Ishikawa (cell line): ENCODE data around the gene CAND1.

Experiments
- CEBPB ChIP-seq: IDR thresholded peaks from 2 replicates; pipeline ENCODE4 v1.6.1; 2012
- CREB1 ChIP-seq: IDR thresholded peaks from 2 replicates; pipeline ENCODE4 v1.6.1; 2012; ENCODE audit warnings: low read depth
- EGR1 ChIP-seq: IDR thresholded peaks from 2 replicates; pipeline ENCODE4 v1.6.1; 2012
- EP300 ChIP-seq: IDR thresholded peaks from 2 replicates; pipeline ENCODE4 v1.6.1; 2012; ENCODE audit warnings: borderline replicate concordance
- FOXM1 ChIP-seq: IDR thresholded peaks from 2 replicates; pipeline ENCODE4 v1.6.1; 2012; ENCODE audit warnings: low read depth, borderline replicate concordance
- NFIC ChIP-seq: IDR thresholded peaks from 2 replicates; pipeline ENCODE4 v1.6.1; 2012
- RAD21 ChIP-seq: IDR thresholded peaks from 2 replicates; pipeline ENCODE4 v1.6.1; 2012; ENCODE audit warnings: low read depth
- TAF1 ChIP-seq: IDR thresholded peaks from 2 replicates; pipeline ENCODE4 v1.6.1; 2012; ENCODE audit warnings: low read depth, mild to moderate bottlenecking
- TCF12 ChIP-seq: IDR thresholded peaks from 2 replicates; pipeline ENCODE4 v1.6.1; 2012; ENCODE audit warnings: low read depth
- TEAD4 ChIP-seq: IDR thresholded peaks from 2 replicates; pipeline ENCODE4 v1.6.1; 2012
- YY1 ChIP-seq: IDR thresholded peaks from 2 replicates; pipeline ENCODE4 v1.6.1; 2012; ENCODE audit warnings: low read depth
- ZBTB7A ChIP-seq: IDR thresholded peaks from 2 replicates; pipeline ENCODE4 v1.6.1; 2012; ENCODE audit warnings: low read depth
- TF ChIP-seq, protein P1 (sequence below): IDR thresholded peaks from 2 replicates; pipeline ENCODE4 v1.6.1; 2012
- TF ChIP-seq, protein P2 (sequence below): IDR thresholded peaks from 2 replicates; pipeline ENCODE4 v1.6.1; 2012; ENCODE audit warnings: low read depth, mild to moderate bottlenecking
- TF ChIP-seq, protein P3 (sequence below): IDR thresholded peaks from 2 replicates; pipeline ENCODE4 v1.6.1; 2012

The CAND1 gene

DNA sequence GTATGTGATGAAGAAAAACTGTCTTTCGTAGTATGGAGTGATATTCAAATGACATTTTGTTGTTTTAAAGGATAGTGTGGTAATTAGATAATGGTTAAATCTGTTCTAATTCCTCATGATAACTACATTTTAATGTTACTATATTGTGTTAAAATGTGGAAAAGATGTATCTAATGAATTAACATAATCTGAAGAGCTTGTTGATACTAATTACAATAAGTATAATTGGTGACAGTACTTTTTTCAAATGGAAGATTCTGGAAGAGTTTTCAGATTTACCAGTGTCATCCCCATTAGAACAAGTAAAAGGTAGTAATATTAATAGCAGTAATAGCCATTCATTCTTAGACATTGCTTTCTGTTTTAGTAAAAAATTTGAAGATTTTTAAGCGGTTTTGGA, 37.6 kb downstream of the CAND1 start:
- TF ChIP-seq FOXM1 (no peak), CREB1 (no peak), EGR1 (no peak), ZBTB7A (no peak)

DNA sequence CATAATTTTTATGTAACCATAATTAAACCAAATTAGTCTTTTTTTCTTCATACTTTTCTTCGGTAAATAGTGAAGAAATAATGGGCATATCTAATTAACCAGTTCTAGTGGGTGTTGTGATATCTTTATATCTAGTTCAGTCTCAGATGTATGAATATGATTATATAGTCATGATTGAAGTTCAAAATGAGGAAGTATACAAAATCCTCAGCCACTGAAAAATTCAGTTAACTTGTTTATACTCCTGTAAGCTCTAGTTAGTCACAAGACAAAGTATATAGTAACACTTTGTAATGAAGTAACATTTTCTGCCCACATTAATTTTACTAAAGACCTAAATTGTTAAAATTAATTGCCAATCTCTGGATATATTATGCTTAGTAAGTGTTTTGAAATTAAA, 46.5 kb downstream of the CAND1 start:
- no peak for TF ChIP-seq TEAD4
- no peak for TF ChIP-seq FOXM1
- TF ChIP-seq CREB1, result no peak
- no peak for TF ChIP-seq EGR1
- TF ChIP-seq, protein P1, sequence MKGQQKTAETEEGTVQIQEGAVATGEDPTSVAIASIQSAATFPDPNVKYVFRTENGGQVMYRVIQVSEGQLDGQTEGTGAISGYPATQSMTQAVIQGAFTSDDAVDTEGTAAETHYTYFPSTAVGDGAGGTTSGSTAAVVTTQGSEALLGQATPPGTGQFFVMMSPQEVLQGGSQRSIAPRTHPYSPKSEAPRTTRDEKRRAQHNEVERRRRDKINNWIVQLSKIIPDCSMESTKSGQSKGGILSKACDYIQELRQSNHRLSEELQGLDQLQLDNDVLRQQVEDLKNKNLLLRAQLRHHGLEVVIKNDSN, result no peak
- TF ChIP-seq CEBPB, result no peak
- TF ChIP-seq, protein P2, sequence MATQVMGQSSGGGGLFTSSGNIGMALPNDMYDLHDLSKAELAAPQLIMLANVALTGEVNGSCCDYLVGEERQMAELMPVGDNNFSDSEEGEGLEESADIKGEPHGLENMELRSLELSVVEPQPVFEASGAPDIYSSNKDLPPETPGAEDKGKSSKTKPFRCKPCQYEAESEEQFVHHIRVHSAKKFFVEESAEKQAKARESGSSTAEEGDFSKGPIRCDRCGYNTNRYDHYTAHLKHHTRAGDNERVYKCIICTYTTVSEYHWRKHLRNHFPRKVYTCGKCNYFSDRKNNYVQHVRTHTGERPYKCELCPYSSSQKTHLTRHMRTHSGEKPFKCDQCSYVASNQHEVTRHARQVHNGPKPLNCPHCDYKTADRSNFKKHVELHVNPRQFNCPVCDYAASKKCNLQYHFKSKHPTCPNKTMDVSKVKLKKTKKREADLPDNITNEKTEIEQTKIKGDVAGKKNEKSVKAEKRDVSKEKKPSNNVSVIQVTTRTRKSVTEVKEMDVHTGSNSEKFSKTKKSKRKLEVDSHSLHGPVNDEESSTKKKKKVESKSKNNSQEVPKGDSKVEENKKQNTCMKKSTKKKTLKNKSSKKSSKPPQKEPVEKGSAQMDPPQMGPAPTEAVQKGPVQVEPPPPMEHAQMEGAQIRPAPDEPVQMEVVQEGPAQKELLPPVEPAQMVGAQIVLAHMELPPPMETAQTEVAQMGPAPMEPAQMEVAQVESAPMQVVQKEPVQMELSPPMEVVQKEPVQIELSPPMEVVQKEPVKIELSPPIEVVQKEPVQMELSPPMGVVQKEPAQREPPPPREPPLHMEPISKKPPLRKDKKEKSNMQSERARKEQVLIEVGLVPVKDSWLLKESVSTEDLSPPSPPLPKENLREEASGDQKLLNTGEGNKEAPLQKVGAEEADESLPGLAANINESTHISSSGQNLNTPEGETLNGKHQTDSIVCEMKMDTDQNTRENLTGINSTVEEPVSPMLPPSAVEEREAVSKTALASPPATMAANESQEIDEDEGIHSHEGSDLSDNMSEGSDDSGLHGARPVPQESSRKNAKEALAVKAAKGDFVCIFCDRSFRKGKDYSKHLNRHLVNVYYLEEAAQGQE, result no peak
- TF ChIP-seq ZBTB7A, result no peak
- no peak for TF ChIP-seq NFIC
- TF ChIP-seq TAF1, result no peak

DNA sequence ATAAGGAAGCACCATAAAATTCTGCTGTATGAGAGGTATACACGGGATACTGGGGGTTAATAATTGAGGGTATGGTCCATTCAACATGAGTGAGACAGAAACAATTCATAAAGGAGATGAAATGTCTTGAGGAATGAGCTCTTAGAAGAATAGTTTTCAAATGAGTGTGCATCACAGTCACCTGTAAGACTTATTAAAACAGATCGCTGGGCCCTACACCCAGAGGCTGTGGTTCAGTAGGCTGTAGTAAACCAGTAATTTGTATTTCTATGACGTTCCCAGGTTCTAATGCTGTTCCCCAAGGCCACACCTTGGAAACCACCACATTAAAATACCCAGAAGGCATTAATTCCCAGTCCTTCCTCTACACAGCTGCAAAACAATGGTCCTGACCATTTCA, 49.6 kb downstream of the CAND1 start:
- no peak for TF ChIP-seq TAF1
- TF ChIP-seq TCF12, result no peak
- no peak for TF ChIP-seq ZBTB7A
- no peak for TF ChIP-seq CEBPB

DNA sequence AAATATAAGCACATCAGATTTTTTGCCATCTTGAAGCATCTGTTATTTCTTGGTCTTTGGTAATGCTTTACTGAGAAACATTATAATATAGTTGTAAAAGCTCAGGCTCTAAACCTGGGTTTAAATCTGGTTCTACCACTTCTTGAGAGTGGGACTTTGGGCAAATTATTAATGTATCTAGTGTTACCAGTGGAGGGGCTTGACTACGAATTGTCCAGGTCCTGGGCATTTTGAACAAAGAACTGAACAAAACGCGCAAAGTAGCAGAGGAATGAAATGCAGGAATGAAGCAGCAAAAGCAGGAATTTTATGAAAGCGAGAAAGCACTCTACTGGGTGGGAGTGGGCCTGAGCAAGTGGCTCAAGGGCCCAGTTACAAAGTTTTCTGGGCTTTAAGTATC, 50.8 kb downstream of the CAND1 start:
- TF ChIP-seq TCF12, result no peak
- no peak for TF ChIP-seq RAD21
- TF ChIP-seq EP300, result no peak
- TF ChIP-seq, protein P1, result no peak
- TF ChIP-seq NFIC, result no peak
- no peak for TF ChIP-seq EGR1
- TF ChIP-seq, protein P2, result no peak
- TF ChIP-seq FOXM1, result no peak
- no peak for TF ChIP-seq TEAD4
- no peak for TF ChIP-seq CREB1
- TF ChIP-seq ZBTB7A, result no peak
- TF ChIP-seq TAF1, result no peak
- TF ChIP-seq YY1, result no peak
- TF ChIP-seq CEBPB, result no peak
- TF ChIP-seq, protein P3, sequence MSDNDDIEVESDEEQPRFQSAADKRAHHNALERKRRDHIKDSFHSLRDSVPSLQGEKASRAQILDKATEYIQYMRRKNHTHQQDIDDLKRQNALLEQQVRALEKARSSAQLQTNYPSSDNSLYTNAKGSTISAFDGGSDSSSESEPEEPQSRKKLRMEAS, result no peak

DNA sequence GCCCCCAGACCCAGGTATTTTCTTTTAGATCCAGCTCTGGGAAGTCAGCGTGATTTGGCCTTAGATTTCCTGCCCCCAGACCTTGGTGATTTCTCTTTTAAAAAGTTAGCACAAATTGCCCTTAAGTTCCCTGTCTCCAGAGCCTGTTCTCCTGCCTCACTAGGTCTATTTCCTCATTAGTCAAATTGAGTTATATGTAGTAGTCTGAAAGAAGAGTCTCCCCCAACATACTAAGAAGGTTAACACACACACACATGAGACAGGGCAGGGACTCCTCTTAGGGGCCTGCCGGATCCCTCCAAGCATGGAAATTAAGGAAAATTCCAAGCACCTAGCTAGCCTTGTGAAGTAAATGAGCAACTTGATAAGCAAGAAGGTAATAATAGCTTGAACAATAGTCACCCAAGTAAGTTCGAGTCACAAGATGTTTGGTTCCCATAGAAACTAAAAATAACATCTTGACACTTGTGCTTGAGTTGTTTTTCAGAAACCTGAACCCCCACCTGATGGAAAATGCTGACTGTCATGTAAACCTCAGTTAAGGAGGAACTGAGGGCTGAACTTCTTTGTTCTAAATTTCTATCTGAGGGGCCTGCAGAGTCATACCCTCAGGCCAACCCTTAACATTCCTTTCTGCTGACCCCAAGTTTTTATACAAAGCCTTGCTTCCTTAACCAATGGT, 51.6 kb downstream of the CAND1 start:
- TF ChIP-seq, protein P3, result no peak
- no peak for TF ChIP-seq EP300
- no peak for TF ChIP-seq YY1
- no peak for TF ChIP-seq TCF12
- TF ChIP-seq FOXM1, result no peak
- no peak for TF ChIP-seq ZBTB7A
- no peak for TF ChIP-seq CEBPB
- TF ChIP-seq RAD21, result no peak
- no peak for TF ChIP-seq NFIC
- TF ChIP-seq, protein P1, result no peak

DNA sequence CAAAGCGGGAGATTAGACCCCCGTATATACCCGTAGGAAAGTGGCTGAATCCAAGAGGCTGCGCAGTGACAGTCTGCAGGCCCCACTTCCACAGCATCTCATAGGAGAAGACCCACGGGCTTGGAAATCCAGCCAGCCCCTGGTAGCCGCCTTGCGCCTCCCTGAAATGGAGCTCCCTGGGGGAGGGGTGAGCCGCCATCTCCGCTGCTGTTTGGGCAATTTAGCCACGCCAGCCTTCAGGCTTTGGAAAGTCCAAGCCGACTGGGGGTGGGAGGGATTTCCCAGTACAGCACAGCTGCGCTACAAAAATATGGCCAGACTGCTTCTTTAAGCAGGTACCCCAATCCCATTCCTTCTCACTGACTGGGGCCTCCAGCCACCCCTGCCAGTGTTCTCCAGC, 53.4 kb downstream of the CAND1 start:
- TF ChIP-seq, protein P3, result no peak
- TF ChIP-seq NFIC, result no peak
- no peak for TF ChIP-seq TCF12
- TF ChIP-seq RAD21, result no peak
- no peak for TF ChIP-seq EGR1
